ENCODE measurements around the gene GRM4.

GRM4 gene

GRCh38 chr6:34090935-34091334 lies 55.0 kb downstream of the GRM4 start:
- in situ Hi-C loops (cut with MboI; ENCODE audit: low sequenced_read_pairs) = no loop called here

DNA sequence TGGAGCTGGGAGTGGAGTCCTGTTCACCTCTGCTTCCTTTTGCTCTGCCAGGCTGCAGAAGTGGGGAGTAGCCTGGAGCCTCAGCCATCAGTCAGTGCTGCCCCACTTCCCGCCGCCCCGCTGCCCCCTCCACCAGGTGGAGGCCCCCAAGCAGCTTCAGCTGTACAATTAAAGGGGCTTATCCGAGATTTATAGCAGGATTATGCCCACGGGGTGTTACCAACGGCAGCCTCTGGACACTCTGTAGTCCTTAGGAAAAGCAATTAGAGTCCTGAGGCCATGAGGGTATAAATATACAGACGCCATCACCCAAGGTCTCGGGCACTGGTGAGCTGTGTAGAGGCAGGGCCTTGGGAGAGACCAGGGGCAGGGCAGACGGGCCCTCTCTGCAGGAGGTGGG lies 55.4 kb downstream of the GRM4 start:
- in situ Hi-C loops (cut with MboI; ENCODE audit: low sequenced_read_pairs) = no loop called here

- in situ Hi-C loops (cut with MboI; ENCODE audit: low sequenced_read_pairs) = no loop called here
Measured at GRCh38 chr6:34086558-34086957, 59.3 kb downstream of the GRM4 start.

DNA sequence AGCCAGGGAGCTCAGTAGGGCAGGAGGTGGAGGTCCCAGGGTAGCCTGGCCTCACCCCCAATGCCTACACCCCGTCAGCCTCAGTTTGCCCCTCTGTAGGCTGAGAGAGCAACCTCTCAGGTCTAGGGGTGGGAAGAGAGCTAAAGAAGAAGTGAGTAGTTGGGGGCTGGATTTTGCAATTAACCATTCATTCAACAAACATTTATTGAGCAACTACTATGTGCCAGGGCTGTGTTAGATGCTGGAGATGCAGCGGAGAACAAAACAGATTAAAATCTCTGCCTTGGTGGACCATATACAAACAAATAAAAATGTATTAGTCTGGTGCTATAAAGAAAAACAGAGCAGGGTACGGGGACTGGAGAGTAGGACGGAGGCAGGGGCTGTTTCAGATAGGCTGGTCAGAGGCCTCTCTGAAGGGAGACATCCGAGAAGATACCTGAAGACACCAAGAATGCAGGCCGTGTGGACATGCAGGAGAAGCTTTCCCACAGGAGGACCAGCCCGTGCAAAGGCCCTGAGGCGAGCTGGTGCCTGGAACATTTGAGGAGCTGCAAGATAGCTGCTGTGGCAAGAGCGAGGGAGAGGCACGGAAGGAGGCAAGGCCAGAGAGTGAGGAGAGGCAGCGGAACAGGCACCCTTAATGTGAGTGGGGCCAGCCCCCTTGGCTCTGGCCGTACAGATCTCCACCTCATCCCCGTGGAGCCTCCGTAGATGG lies 60.3 kb downstream of the GRM4 start:
- in situ Hi-C loops (cut with MboI; ENCODE audit: low sequenced_read_pairs) = no loop called here

- in situ Hi-C loops (cut with MboI; ENCODE audit: low sequenced_read_pairs) = no loop called here
Measured at GRCh38 chr6:34084591-34085290, 61.1 kb downstream of the GRM4 start.

DNA sequence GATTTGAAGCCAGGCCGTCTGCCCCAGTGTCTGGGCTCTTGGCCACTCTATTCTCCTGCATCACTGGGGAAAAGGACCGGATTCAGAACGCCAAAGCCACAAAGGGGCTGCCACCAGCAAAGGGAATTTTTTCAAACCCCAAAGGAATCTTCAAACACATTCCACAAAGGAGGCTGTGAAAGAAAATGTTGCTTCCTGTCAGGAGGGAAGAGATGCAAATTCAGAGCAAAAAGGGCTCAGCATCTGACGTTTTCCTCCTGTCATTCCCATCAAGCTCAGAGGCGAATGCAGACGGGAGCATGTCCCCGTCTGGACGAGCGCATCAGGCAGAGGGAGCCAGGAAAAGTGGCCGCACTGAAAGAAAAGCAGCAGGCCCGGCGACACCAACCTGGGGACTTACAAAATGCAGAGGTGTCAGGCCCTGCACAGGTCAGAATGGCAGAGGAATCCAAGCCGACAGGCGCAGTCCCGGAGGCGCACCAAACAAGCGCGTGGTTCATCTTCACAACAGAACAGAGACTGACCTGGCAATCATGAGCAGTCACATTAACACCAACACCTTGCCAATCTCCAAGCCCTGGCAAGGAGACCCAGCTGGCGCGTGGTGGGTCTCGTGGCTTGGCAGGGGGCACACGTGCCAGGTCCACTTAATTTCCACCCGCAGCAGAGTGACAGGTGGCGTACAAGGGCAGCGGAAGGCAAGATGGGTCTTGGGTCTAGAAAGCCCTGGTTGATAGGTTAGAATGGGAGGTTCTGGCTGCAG lies 62.8 kb downstream of the GRM4 start:
- in situ Hi-C loops (cut with MboI; ENCODE audit: low sequenced_read_pairs) = no loop called here

GRCh38 chr6:34082348-34082747 lies 63.5 kb downstream of the GRM4 start:
- in situ Hi-C loops (cut with MboI; ENCODE audit: low sequenced_read_pairs) = no loop called here

DNA sequence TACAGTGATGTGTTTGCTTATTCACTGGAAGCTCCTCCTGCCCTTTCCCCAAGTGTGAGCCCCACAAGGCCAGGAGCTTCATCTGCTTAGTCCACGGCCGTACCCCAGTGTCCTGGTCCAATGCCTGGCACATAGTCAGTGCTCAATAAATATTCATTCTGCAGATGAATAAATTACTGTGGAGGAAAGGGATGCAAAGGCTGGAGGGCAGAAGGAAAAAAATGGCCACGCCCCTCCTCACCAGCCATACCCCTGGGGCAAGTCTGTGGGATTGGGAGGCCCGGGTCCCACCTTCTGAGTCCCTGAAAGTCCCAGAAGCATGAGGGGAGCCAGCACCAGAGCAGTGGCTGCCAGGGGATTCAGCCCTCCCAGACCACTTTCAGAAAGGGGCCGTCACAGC lies 65.5 kb downstream of the GRM4 start:
- in situ Hi-C loops (cut with MboI; ENCODE audit: low sequenced_read_pairs) = no loop called here

DNA sequence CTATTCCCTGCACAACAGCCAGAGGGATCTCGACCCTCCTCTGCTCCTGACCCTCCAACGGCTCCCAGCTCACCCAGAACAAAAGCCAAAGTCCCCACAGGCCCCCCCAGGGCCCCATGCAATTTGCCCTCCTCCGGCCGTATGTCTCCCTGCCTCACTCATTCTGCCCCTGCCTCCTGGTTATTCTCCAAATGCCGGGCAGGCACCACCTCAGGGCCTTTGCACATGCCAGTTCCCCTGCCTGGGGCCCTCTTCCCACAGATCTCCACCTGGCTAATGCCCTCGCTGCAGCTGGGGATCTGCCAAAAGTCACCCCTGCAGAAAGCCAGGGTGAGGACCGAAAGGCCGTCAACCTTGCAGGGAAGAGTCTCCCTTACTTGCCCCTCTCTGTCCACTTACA lies 66.0 kb downstream of the GRM4 start:
- in situ Hi-C loops (cut with MboI; ENCODE audit: low sequenced_read_pairs) = no loop called here

GRCh38 chr6:34075906-34076305 lies 70.0 kb downstream of the GRM4 start:
- in situ Hi-C loops (cut with MboI; ENCODE audit: low sequenced_read_pairs) = no loop called here

DNA sequence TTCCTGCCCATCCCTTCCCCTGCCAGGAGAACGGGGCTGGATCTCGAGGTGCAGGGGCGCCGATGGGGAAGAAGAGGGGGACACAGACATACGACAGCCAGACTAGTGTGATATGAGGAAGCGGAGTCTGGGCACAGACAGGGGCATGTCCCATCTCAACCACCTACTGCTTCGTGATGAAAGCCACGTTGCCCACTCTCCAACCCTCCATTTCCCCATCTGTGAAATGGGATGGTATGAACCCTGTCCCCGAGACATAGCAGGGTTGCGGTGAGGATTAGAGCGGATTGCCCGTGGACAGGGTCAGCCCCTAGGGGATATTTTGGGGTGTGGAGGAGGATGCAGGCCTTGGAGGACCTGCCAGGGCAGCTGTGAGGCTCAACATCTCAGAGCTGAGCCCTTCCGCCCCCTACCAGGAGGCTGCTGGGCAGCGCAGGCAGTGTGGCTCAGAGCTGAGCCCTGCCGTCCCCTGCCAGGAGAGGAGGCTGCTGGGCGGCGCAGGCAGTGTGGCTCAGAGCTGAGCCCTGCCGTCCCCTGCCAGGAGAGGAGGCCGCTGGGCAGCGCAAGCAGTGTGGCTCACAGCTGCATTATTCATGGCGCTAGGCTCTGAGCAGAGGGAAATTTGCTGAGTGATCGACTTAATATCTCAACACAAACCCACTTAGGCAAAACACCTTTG lies 71.7 kb downstream of the GRM4 start:
- in situ Hi-C loops (cut with MboI; ENCODE audit: low sequenced_read_pairs) = no loop called here

GRCh38 chr6:34073540-34073939 lies 72.3 kb downstream of the GRM4 start:
- in situ Hi-C loops (cut with MboI; ENCODE audit: low sequenced_read_pairs) = no loop called here

DNA sequence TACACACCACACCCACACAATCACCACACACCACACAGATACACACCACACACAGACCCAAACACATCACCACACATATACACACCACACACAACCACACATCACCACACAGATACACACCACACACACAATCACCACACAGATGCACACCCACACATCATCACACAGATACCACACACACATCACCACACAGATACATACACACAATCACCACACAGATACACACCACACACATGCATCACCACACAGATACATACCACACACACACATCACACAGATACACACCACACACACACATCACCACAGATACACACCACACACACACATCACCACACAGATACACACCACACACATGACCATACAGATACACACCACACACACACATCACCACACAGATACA lies 73.2 kb downstream of the GRM4 start:
- in situ Hi-C loops (cut with MboI; ENCODE audit: low sequenced_read_pairs) = no loop called here

GRCh38 chr6:34071884-34072379 lies 74.0 kb downstream of the GRM4 start:
- in situ Hi-C loops (cut with MboI; ENCODE audit: low sequenced_read_pairs) = no loop called here

DNA sequence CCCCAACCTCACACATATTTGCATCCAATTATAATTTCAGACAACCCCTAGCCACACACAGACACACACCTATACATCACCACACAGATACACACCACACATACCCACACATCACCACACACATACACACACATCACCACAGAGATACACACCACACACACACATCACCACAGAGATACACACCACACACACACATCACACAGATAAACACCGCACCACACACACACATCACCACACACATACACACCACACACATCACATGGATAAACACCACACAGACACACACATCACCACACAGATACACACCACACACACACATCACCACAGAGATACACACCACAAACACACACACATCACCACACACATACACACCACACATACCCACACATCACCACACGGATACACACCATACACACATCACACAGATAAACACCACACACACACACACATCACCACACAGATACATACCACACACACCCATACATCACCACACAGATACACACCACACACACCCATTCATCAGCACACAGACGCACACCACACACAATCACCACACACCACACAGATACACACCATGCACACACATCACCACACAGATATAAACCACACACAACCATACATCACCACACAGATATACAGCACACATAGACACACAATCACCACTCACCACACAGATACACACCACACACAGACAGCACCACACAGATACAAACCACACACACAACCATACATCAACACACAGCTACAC lies 74.6 kb downstream of the GRM4 start:
- in situ Hi-C loops (cut with MboI; ENCODE audit: low sequenced_read_pairs) = no loop called here

- in situ Hi-C loops (cut with MboI; ENCODE audit: low sequenced_read_pairs) = no loop called here
Measured at GRCh38 chr6:34070315-34071135, 75.4 kb downstream of the GRM4 start.

- in situ Hi-C loops (cut with MboI; ENCODE audit: low sequenced_read_pairs) = no loop called here
Measured at GRCh38 chr6:34068462-34069044, 77.3 kb downstream of the GRM4 start.

DNA sequence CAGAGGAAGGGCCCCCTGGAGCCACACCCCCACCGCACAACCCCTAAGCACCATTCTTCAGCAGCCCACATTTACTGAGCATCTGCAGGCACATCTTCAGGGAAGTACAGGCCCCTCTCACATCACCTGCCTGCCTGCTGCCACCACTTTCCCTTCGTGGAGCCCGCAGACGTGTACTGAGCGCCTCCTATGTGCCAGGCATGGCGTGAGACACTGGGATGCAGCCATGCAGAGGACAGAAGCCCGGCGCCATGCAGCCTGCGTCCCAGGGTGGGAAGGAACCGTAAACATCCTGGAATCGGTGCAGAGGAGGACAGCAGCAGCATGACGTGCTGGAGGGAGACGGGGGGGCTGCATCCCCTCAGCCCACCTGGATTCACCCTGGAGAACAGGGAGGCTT lies 78.1 kb downstream of the GRM4 start:
- in situ Hi-C loops (cut with MboI; ENCODE audit: low sequenced_read_pairs) = no loop called here

All from HL-60/S4 treated with retinoic acid at 250 ng/mL for 4 days and 3 days (cell line).